Islet precursor cell (in vitro differentiated cells): Measurements from ENCODE around the gene KCNJ6.
"Not testable (repeated sequence)": the region's sequence is repeated elsewhere in the genome, so short reads cannot be mapped to it uniquely, and the experiment has no call there.

Source experiments
- DNase-seq: peaks from one replicate; pipeline ENCODE4 v3.0.0-alpha.2; 2018

The KCNJ6 gene

DNA sequence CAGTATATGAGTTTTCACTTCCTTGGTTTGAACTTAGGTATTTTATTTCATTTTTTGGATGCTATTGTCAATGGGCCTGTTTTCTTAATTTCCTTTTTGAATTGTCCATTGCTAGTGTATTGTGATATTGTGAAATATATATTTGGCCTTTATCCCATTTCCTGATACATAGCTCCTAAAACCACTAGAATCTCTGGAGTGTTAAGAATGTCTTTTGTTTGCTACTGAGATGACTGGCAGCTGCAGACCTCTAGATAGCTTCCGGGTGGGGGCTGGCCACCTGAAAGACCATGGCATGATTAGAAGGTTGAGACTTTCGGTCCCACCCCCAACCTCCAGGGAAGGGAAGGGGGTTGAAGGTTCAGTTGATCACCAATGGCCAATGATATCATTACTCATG is 245.4 kb downstream of the KCNJ6 start:
- DNase-seq: no peak

GRCh38 chr21:37669249-37669648 is 247.0 kb downstream of the KCNJ6 start:
- DNase-seq: no peak

GRCh38 chr21:37668462-37669239 is 247.6 kb downstream of the KCNJ6 start:
- no peak for DNase-seq

- no peak for DNase-seq
These were observed 248.9 kb downstream of the KCNJ6 start for GRCh38 chr21:37667380-37667779.

DNA sequence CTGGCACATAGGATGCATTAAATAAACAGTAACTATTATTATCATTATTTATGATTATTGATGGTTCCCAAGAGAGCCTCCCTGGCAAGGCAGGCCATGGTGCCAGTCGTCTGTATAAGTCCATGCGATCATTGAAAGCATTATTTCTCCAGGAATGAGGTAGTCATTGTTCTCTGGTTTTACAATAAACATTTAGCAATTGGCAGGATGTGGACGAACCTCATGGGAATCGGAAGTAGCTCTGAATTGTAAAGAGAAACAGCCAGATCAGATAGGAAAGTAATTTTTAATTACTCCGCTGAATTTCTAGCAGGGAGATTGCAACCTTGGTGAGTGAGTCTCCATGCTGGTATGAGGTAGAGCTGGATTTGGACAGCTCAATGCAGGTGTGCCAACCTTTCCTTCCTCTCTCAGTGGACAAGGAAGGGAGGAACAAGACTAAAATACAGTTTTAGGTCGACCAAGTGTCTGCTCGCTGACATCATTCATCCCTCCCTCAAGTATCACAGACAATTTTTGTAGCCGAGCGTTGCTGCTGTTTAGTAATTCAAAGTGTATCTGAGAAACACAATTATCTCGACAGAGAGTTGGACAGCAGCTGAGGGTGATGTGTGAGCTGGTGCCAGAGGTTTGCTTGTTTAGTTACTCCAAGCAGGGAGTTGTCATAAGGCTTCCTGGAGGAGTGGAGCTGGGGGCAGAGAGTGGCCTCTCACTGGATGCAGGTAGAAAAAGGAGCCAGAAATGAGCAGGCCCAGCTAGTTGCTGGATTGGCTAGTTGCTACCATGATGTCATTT is 250.8 kb downstream of the KCNJ6 start:
- DNase-seq: no peak

- DNase-seq: not testable (repeated sequence)
These were observed 254.0 kb downstream of the KCNJ6 start for GRCh38 chr21:37662227-37662626.

GRCh38 chr21:37660709-37661108 is 255.5 kb downstream of the KCNJ6 start:
- DNase-seq: no peak

- DNase-seq: peak; percentile 26
These were observed 256.4 kb downstream of the KCNJ6 start for GRCh38 chr21:37659874-37660273.

- peak; percentile 55 for DNase-seq
These were observed 257.3 kb downstream of the KCNJ6 start for GRCh38 chr21:37658817-37659458.

DNA sequence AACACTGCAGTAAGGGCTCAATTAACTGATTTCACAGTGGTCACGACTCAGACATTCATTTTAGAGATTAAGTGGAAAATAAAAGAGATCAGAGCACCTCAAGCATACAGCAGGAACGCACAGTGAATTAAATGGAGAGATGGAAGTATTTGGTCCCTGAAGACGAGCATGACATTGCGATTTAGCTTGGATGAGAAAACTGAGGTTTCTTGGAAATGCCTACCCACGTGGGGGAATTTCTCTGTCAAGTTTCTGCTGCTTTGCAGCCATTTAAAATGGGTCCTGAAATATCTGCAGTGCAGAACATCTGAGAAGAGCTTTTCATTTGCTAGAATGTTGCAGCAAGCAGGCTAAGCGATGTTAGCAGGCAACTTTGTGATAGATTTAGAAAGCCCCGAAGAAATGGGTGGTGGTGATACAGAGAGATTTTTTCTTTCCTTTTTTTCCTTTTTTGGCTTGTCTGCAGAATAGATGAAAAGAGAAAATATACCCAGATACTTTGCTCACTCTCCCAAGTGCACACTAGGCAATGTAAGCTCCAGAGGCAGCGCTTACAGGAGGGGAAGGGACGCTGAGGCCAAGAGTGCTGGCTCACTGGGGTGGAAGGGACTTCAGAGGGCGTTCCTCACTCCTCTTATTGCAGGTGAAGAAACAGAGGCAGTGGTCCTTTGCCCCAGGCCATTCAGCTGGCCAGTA is 258.0 kb downstream of the KCNJ6 start:
- peak; percentile 35 for DNase-seq

DNA sequence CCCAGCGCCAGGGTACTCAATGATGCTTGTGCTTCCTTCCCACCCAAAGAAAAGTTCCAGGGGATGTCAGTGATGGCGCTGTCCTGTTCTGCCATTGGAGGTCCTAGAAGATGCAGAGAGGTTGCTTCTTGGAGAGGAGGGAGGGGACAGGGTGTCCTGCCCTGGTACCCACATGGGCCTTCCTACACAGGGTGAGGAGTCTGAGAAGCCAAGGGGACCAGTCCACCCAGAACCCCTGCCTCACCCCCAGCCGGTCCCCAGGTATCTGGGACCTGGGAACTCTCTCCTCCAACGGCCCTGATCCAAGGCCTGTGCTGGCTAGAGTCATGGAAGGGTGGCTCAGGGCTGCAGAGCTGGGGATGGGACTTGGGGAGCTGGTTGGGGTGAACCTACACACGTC is 259.4 kb downstream of the KCNJ6 start:
- no peak for DNase-seq

DNA sequence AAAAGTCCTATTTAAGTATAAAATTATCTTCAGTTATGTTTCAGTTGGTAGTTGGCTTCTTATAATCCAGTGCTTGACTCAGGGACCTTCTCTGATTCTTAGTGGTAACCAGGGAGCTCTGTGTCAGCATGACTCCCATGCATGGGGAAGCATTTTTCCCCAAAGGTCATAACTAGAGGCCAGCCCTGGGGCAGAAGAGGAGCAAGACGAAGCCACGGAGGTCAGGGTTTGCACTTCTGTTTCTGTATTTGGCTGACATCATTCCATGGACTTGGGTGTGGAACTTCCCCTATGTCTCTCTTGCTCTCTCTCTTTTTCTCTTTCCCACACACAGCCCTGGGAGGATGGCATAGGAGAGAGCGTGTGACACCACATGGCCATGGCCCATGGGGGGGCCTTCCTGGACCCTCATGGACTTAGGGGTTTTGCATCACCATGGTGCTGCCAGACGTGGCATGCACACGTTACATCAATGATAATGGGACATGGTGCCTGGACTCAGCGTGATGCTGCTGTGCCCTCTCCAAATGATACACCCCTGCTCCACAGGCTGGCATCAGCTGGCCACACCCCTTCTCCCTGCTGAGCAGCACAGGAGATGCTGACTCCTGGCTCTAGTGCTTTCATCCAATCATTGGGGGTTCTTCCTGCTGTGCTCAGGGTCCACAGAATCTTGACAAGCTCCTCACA is 260.5 kb downstream of the KCNJ6 start:
- DNase-seq: no peak

GRCh38 chr21:37654596-37654995 is 261.7 kb downstream of the KCNJ6 start:
- no peak for DNase-seq

- DNase-seq: no peak
These were observed 263.1 kb downstream of the KCNJ6 start for GRCh38 chr21:37653201-37653600.

GRCh38 chr21:37647781-37648180 is 268.5 kb downstream of the KCNJ6 start:
- no peak for DNase-seq

GRCh38 chr21:37646761-37647160 is 269.5 kb downstream of the KCNJ6 start:
- not testable (repeated sequence) for DNase-seq

GRCh38 chr21:37645848-37646247 is 270.4 kb downstream of the KCNJ6 start:
- no peak for DNase-seq

GRCh38 chr21:37644636-37645035 is 271.6 kb downstream of the KCNJ6 start:
- no peak for DNase-seq

DNA sequence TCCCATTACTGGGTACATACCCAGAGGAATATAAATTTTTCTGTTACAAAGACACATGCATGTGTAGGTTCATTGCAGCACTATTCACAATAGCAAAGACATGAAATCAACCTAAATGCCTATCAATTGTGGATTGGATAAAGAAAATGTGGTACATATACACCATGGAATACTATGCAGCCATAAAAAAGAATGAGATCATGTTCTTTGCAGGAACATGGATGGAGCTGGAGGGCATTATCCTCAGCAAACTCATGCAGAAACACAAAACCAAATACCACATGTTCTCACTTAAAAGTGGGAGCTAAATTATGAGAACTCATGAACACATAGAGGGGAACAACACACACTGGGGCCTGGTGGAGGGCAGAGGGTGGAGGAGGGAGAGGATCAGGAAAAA is 272.4 kb downstream of the KCNJ6 start:
- not testable (repeated sequence) for DNase-seq

DNA sequence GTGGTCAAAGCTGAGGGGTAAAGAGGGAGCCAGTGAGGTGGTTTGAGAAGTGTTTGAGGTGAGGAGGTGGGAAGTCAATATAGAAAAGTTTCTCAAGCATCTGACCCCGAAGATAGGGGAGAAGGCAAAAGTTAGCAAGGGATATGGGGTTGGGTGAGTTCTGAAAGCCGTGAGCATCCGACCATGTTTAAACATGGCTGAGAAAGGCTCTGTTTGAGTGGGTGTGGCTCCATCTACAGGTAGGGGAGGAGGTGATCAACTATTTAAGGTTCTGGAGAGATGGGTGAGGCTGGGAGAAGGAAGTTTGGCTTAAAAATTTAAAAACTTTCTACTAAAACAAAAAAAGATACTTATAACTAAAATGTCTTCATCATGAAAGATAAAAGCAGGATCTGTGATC is 273.8 kb downstream of the KCNJ6 start:
- DNase-seq: peak; percentile 68

GRCh38 chr21:37639756-37640155 is 276.5 kb downstream of the KCNJ6 start:
- DNase-seq: no peak

DNA sequence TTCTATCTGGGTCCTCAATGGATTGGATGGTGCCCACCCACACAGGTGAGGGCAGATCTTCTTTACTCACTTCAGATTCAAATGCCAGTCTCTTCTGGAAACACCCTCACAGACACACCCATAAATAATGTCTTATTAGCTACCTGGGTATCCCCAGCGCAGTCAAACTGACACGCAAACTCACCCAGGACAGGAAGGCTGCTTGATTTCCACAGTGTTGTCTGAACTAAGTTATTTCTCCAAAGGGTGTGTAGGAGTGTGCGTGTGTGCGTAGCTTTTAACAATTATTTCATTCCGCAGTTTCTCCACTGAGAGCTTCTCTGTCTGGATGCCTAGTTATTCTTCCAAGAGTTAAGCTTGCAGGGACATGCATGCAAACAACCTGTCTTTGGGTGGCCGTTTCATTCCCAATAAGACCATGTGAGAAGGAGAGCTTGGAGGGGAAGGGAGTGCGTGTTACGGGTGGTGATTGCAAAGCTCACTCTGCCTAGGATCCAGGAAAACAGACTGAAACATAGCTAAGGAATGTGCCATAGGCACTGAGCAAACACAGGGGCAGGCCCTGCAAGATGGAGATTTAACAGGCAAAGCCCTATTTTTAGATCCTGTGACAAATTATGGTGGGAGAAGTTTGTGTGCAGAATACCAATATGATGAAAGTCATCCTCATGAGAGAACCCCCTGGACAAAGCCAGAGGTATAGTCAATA is 280.0 kb downstream of the KCNJ6 start:
- no peak for DNase-seq
